Upper lobe of left lung (tissue), 4 donors: ENCODE measurements around the gene DNAJB8.

ENCODE experiments used
- EP300 ChIP-seq, 4 donors: sonication (generic); formaldehyde crosslinking; IDR thresholded peaks; one replicate each; pipeline ENCODE4 v1.5.1; 2017; ENCODE audit warnings: antibody characterized with exemption in 4 of 4, control low read depth in 2 of 4
- POLR2A ChIP-seq, 4 donors: fragments of 450-650 bp; IDR thresholded peaks; one replicate each; pipeline ENCODE4 v1.5.1; 2016 to 2017; ENCODE audit warnings: antibody characterized with exemption in 4 of 4, mild to moderate bottlenecking in 2 of 4
- POLR2AphosphoS5 ChIP-seq, 2 donors: sonication (generic); formaldehyde crosslinking; IDR thresholded peaks; one replicate each; pipeline ENCODE4 v1.5.1; 2017; ENCODE audit warnings: antibody characterized with exemption in 2 of 2
- TF ChIP-seq, protein P1 (sequence below), 6 experiments: fragments of 450-650 bp in 4 of 6; fragments of 200-600 bp in 2 of 6; sonication (generic) in 2 of 6; IDR thresholded peaks; one replicate each; pipeline ENCODE4 v1.5.1; 2016 to 2019; ENCODE audit warnings: antibody characterized with exemption in 6 of 6

DNA sequence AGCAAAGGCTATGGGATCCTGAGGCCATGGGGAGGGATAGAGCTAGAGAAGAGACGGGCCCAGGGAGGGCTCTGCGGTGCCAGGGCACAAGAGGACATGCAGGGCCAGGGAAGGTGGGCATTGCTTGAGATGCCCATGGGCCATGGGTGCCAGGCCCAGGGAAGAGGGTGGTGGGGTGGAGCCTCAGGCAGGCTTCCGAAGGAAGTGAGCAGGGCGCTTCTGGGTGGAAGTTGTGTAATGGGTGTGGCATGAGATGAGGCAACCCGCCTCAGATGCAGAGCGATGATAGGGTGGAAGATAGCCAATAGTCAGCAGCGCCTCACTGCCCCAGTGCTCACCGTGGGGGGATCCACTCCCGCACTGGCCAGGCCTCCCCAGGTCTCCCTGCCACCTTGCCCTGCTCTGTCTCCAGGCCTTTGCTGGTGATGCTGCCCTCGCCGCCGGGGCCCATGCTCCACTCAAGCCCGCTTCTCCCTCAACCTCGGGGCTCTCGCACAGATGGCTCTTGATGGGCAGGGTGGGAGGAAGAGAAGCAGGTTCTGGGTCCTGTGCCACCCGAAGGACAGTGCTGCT, 51.4 kb downstream of the DNAJB8 start:
- TF ChIP-seq POLR2A (IDR thresholded peaks at IDR 0.05): no peak
- TF ChIP-seq, protein P1, sequence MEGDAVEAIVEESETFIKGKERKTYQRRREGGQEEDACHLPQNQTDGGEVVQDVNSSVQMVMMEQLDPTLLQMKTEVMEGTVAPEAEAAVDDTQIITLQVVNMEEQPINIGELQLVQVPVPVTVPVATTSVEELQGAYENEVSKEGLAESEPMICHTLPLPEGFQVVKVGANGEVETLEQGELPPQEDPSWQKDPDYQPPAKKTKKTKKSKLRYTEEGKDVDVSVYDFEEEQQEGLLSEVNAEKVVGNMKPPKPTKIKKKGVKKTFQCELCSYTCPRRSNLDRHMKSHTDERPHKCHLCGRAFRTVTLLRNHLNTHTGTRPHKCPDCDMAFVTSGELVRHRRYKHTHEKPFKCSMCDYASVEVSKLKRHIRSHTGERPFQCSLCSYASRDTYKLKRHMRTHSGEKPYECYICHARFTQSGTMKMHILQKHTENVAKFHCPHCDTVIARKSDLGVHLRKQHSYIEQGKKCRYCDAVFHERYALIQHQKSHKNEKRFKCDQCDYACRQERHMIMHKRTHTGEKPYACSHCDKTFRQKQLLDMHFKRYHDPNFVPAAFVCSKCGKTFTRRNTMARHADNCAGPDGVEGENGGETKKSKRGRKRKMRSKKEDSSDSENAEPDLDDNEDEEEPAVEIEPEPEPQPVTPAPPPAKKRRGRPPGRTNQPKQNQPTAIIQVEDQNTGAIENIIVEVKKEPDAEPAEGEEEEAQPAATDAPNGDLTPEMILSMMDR (IDR thresholded peaks at IDR 0.05): no peak
- no peak for TF ChIP-seq POLR2AphosphoS5 (IDR thresholded peaks at IDR 0.05)
- no peak for TF ChIP-seq EP300 (IDR thresholded peaks at IDR 0.05)
